Endothelial cell (in vitro differentiated cells): ENCODE results near the gene A1BG. TPM values are rescaled to one million over a fixed set of nuclear protein-coding genes. Genes with fewer than 3 reads are reported as not detected.

Experiments
- DNase-seq: peaks from one replicate; pipeline ENCODE4 v3.0.0; 2021; ENCODE audit warnings: low spot score
- H3K27ac Mint-ChIP-seq: one replicate; pipeline ENCODE4 v1.8.0; 2021; ENCODE audit warnings: mixed read lengths, inconsistent platforms; ENCODE audit not compliant: unreplicated experiment
- H3K27me3 Mint-ChIP-seq: one replicate; pipeline ENCODE4 v1.8.0; 2021; ENCODE audit warnings: mild to moderate bottlenecking, moderate library complexity, mixed read lengths, inconsistent platforms; ENCODE audit not compliant: unreplicated experiment
- H3K36me3 Mint-ChIP-seq: one replicate; pipeline ENCODE4 v1.8.0; 2021; ENCODE audit warnings: mild to moderate bottlenecking, low read depth, mixed read lengths, inconsistent platforms; ENCODE audit not compliant: unreplicated experiment
- H3K4me1 Mint-ChIP-seq: one replicate; pipeline ENCODE4 v1.8.0; 2021; ENCODE audit warnings: mild to moderate bottlenecking, mixed read lengths, inconsistent platforms; ENCODE audit not compliant: unreplicated experiment
- H3K4me3 Mint-ChIP-seq: one replicate; pipeline ENCODE4 v1.8.0; 2021; ENCODE audit warnings: mild to moderate bottlenecking, mixed read lengths, inconsistent platforms; ENCODE audit not compliant: unreplicated experiment
- H3K9me3 Mint-ChIP-seq: one replicate; pipeline ENCODE4 v1.8.0; 2021; ENCODE audit warnings: mixed read lengths, inconsistent platforms; ENCODE audit not compliant: unreplicated experiment
- total RNA-seq: library from RNA; stranded (reverse); fragmentation: NEBNext Ultra II Directional; extraction: Animal tissue kit (Norgen Biotek cat#: 25700); gene quantifications from one replicate; pipeline ENCODE4 v1.2.1, GENCODE V29; 2021; ENCODE audit not compliant: unreplicated experiment
- TF ChIP-seq, protein P1 (sequence below): fragments of 200-600 bp; sonication (generic); IDR thresholded peaks from one replicate; pipeline ENCODE4 v1.5.0; 2021; ENCODE audit warnings: antibody characterized with exemption; ENCODE audit not compliant: unreplicated experiment

Gene A1BG
- total RNA-seq, 1 donor from 2014 or later: 41.9 TPM

DNA sequence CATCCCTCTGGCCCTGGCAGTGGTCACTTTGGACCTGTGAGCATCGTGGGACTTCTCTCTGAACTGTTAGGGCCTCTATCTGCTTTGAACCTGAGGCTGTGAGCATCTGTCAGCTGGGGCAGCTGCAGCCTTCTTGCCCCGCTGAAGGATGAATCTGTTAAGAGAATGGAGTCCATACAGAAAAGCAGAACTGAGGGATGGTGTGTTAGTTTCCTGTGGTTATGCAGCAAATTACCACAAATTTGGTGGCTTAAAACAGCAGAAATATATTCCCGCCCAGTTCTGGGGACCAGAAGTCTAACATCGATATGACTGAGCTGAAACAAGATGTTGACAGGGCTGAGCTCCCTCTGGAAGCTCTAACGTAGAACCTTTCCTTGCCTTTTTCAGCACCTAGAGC, 10.9 kb upstream of the A1BG start:
- Mint-ChIP-seq H3K36me3 (peaks cover 6% of the 10 kb centered on the region), H3K4me3 (no peak overlapping the region), H3K9me3 (no peaks in the 10 kb centered on the region), H3K27me3 (peaks cover 9% of the 10 kb centered on the region), H3K27ac (no peak overlapping the region), H3K4me1 (peaks cover 3% of the 10 kb centered on the region)
- no peak for DNase-seq
- TF ChIP-seq, protein P1, sequence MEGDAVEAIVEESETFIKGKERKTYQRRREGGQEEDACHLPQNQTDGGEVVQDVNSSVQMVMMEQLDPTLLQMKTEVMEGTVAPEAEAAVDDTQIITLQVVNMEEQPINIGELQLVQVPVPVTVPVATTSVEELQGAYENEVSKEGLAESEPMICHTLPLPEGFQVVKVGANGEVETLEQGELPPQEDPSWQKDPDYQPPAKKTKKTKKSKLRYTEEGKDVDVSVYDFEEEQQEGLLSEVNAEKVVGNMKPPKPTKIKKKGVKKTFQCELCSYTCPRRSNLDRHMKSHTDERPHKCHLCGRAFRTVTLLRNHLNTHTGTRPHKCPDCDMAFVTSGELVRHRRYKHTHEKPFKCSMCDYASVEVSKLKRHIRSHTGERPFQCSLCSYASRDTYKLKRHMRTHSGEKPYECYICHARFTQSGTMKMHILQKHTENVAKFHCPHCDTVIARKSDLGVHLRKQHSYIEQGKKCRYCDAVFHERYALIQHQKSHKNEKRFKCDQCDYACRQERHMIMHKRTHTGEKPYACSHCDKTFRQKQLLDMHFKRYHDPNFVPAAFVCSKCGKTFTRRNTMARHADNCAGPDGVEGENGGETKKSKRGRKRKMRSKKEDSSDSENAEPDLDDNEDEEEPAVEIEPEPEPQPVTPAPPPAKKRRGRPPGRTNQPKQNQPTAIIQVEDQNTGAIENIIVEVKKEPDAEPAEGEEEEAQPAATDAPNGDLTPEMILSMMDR: no peak

DNA sequence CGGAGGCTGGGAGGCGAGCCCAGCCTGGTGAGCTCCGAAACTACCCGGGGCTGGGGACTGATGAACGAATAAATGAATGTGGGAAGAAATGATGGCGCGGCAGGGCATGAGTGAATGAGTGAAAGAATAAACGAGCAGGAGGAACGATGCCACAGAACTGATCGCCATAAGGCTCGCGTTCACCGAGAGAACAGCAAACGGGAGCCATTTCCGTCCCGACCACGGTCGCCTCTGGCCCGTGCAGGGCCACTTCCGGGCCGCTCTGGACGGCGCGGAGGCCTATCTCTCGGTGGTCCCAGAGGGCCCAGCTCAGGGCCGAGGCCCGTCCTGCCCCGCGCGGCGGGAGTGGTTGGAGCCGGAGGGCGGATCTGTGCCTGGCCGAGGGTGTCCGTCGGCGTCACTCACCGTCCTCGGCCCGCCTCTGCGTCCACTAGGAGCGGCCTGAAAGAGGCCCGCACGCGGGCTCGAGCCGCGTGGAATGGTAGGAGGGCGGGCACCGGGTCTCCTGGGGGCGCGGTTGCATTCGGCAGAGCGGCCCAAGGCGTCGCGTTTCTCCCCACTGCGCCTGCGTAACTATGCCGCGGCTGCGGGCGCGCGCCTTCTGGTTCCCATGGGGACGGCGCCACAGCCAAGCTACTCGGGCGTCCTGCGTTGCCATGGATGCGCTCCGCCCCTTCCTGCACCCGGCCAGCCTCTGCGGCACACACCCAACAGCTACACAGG, 9.1 kb upstream of the A1BG start, which contains the start of gene ZNF497:
ZNF497 (minus strand) TSS at position 480 of the 723 bp plus-strand sequence. CDS start 5,116 bp downstream, outside the sequence.
- peaks cover 13% of the 10 kb centered on the region for H3K27me3 Mint-ChIP-seq
- DNase-seq: peak; percentile 97

GRCh38 chr19:58361900-58362271, 8.6 kb upstream of the A1BG start:
- Mint-ChIP-seq H3K4me1 (peaks cover 3% of the 10 kb centered on the region), H3K4me3 (peak overlapping the region; percentile 97), H3K27me3 (peaks cover 13% of the 10 kb centered on the region), H3K9me3 (no peaks in the 10 kb centered on the region), H3K27ac (peak overlapping the region; percentile 100), H3K36me3 (peaks cover 4% of the 10 kb centered on the region)
- peak; percentile 63 for DNase-seq
- TF ChIP-seq, protein P1: no peak

More for the DNA sequence above, 9.1 kb upstream of the A1BG start, which contains the start of gene ZNF497:
- TF ChIP-seq, protein P1: no peak
- Mint-ChIP-seq H3K4me1 (peaks cover 3% of the 10 kb centered on the region), H3K4me3 (peak within 1 kb of the TSS; percentile 97), H3K27ac (peak within 1 kb of the TSS; percentile 100), H3K9me3 (no peaks in the 10 kb centered on the region), H3K36me3 (peaks cover 6% of the 10 kb centered on the region)

DNA sequence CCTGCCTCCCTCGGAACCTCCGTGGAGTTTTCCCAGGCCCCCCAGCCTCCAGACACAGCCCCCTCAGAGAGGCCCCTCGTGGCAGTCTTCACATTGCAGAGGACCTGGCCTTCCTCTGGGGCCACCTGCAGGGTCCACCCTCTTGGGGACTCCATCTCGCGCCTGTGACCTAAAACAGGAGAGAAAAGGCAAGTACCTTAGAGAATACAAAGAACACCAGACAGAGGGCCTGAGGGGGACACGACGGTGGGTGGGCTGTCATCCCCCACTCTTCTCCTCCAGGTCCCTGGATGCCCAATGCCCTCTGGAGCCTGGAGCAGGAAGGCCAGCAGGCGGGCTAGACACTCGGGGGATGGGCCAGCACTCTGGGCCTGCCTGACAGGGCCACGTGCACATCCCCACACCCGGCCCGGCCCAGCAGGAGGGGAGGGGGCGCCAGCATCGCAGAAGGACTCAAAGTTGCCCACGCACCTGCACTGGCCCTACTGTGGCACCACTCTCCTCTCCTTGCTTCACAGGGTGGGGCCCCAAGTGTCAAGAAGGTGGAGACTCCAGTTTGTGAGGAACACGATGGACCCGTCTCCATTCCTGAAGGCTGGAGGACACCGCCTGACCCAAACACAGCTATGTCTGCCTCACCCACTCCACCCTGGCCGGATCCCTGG, 4.3 kb upstream of the A1BG start:
- Mint-ChIP-seq H3K36me3 (peaks cover 6% of the 10 kb centered on the region), H3K4me1 (peaks cover 3% of the 10 kb centered on the region), H3K9me3 (no peaks in the 10 kb centered on the region), H3K4me3 (no peak overlapping the region), H3K27ac (no peak overlapping the region), H3K27me3 (peaks cover 21% of the 10 kb centered on the region)
- TF ChIP-seq, protein P1: no peak
- no peak for DNase-seq
